Measurements from ENCODE around the gene PLXNA4.
"Not testable (repeated sequence)": the region's sequence is repeated elsewhere in the genome, so short reads cannot be mapped to it uniquely, and the experiment has no call there.

The PLXNA4 gene

GRCh38 chr7:132183781-132184380, 392.4 kb downstream of the PLXNA4 start:
- no peak for DNase-seq

- no peak for DNase-seq
Observed at GRCh38 chr7:132182992-132183391, 393.3 kb downstream of the PLXNA4 start.

- no peak for DNase-seq
Observed at GRCh38 chr7:132181946-132182685, 394.2 kb downstream of the PLXNA4 start.

GRCh38 chr7:132181371-132181770, 394.9 kb downstream of the PLXNA4 start:
- no peak for DNase-seq

- DNase-seq: no peak
Observed at GRCh38 chr7:132180481-132180880, 395.8 kb downstream of the PLXNA4 start.

GRCh38 chr7:132179681-132180080, 396.6 kb downstream of the PLXNA4 start:
- no peak for DNase-seq

GRCh38 chr7:132179080-132179430, 397.2 kb downstream of the PLXNA4 start:
- no peak for DNase-seq

- not testable (repeated sequence) for DNase-seq
Observed at GRCh38 chr7:132178402-132179079, 397.7 kb downstream of the PLXNA4 start.

- DNase-seq: no peak
Observed at GRCh38 chr7:132177708-132178401, 398.4 kb downstream of the PLXNA4 start.

GRCh38 chr7:132176719-132177118, 399.6 kb downstream of the PLXNA4 start:
- no peak for DNase-seq

GRCh38 chr7:132171130-132171576, 405.1 kb downstream of the PLXNA4 start:
- DNase-seq: no peak

GRCh38 chr7:132169730-132170129, 406.5 kb downstream of the PLXNA4 start:
- DNase-seq: no peak

- no peak for DNase-seq
Observed at GRCh38 chr7:132168239-132168638, 408.0 kb downstream of the PLXNA4 start.

GRCh38 chr7:132165695-132166094, 410.6 kb downstream of the PLXNA4 start:
- DNase-seq: not testable (repeated sequence)

- no peak for DNase-seq
Observed at GRCh38 chr7:132164558-132165125, 411.6 kb downstream of the PLXNA4 start.

- no peak for DNase-seq
Observed at GRCh38 chr7:132162556-132163144, 413.6 kb downstream of the PLXNA4 start.

- DNase-seq: no peak
Observed at GRCh38 chr7:132161976-132162375, 414.3 kb downstream of the PLXNA4 start.

GRCh38 chr7:132161533-132161915, 414.7 kb downstream of the PLXNA4 start:
- DNase-seq: no peak

- DNase-seq: no peak
Observed at GRCh38 chr7:132160611-132161532, 415.4 kb downstream of the PLXNA4 start.

GRCh38 chr7:132158841-132159240, 417.4 kb downstream of the PLXNA4 start:
- DNase-seq: no peak

- DNase-seq: no peak
Observed at GRCh38 chr7:132158166-132158565, 418.1 kb downstream of the PLXNA4 start.

GRCh38 chr7:132155715-132156114, 420.6 kb downstream of the PLXNA4 start:
- DNase-seq: no peak

Measured in NCI-H1436 (cell line).